ENCODE results near the gene CLNS1A.

- no peak for TF ChIP-seq FOXP2 (optimal IDR thresholded peaks at IDR 0.05; ENCODE audit: control extremely low read depth, extremely low read length, insufficient read depth)
- no peak for TF ChIP-seq EZH2 (IDR thresholded peaks at IDR 0.05)
- TF ChIP-seq POLR2AphosphoS5 (IDR thresholded peaks at IDR 0.05; ENCODE audit: borderline replicate concordance, low read depth, low read length), result no peak
Observed at GRCh38 chr11:77602381-77603088, 35.1 kb downstream of the CLNS1A start.

Data from SK-N-MC (cell line).